Activated T-helper 1 cell treated with anti-CD3 and anti-CD28 coated beads, Interleukin-12 subunit alpha, Interleukin-12 subunit beta, Interleukin-2, Interleukin-4 antibody, amounts not matched to agents 30 ng/mL and 10 ng/mL and 1 ng/mL, durations not matched to agents 14 hours and 24 hours and 36 hours (primary cell): ENCODE data around the gene TMEM217. TPM values are rescaled to one million over a fixed set of nuclear protein-coding genes. Genes with fewer than 3 reads are reported as not detected.

Source experiments
- DNase-seq: peaks from one replicate; pipeline ENCODE4 v3.0.0; 2021; ENCODE audit warnings: low spot score
- H3K27ac Mint-ChIP-seq: one replicate; pipeline ENCODE4 v1.8.0; 2021; ENCODE audit warnings: mild to moderate bottlenecking, mixed read lengths
- H3K27me3 Mint-ChIP-seq: one replicate; pipeline ENCODE4 v1.8.0; 2022; ENCODE audit warnings: mild to moderate bottlenecking, moderate library complexity, mixed read lengths; ENCODE audit not compliant: insufficient read depth
- H3K36me3 Mint-ChIP-seq: one replicate; pipeline ENCODE4 v1.8.0; 2021; ENCODE audit warnings: low read depth, mixed read lengths
- H3K4me1 Mint-ChIP-seq: one replicate; pipeline ENCODE4 v1.8.0; 2021; ENCODE audit warnings: low read depth, mixed read lengths
- H3K4me3 Mint-ChIP-seq: one replicate; pipeline ENCODE4 v1.8.0; 2021; ENCODE audit warnings: mild to moderate bottlenecking, moderate library complexity, mixed read lengths
- H3K9me3 Mint-ChIP-seq: one replicate; pipeline ENCODE4 v1.8.0; 2021; ENCODE audit warnings: mixed read lengths
- intact Hi-C: fragments of 100-400 bp; cut with micrococcal nuclease; formaldehyde crosslinking; loops from one replicate; pipeline ENCODE4 v1.15.1; 2024
- total RNA-seq: library from RNA; stranded (reverse); gene quantifications from 2 replicates; pipeline ENCODE4 v1.2.3, GENCODE V29; 2022

Gene TMEM217
- total RNA-seq, 1 donor from 2014 or later, result 9.9 TPM

GRCh38 chr6:37256692-37257319 is 1.1 kb downstream of the TMEM217 start:
- intact Hi-C loops, result loop anchor here (2.0 kb wide), 1 partner anchor 16 kb away; no protein-coding TSS in a partner anchor
- Mint-ChIP-seq H3K9me3 (no peaks in the 10 kb centered on the region), H3K27me3 (no peaks in the 10 kb centered on the region), H3K36me3 (peaks cover 26% of the 10 kb centered on the region), H3K4me3 (peak overlapping the region; percentile 97), H3K4me1 (peaks cover 71% of the 10 kb centered on the region), H3K27ac (no peak overlapping the region)
- no peak for DNase-seq

- DNase-seq, result no peak
- Mint-ChIP-seq H3K9me3 (no peaks in the 10 kb centered on the region), H3K27me3 (no peaks in the 10 kb centered on the region), H3K36me3 (peaks cover 31% of the 10 kb centered on the region), H3K4me1 (peaks cover 68% of the 10 kb centered on the region), H3K27ac (no peak overlapping the region), H3K4me3 (no peak overlapping the region)
- intact Hi-C loops, result no loop called here
Measured at GRCh38 chr6:37254881-37255280, 3.1 kb downstream of the TMEM217 start.

GRCh38 chr6:37253486-37254007 is 4.4 kb downstream of the TMEM217 start:
- Mint-ChIP-seq H3K27me3 (no peaks in the 10 kb centered on the region), H3K4me1 (peaks cover 55% of the 10 kb centered on the region), H3K36me3 (peaks cover 35% of the 10 kb centered on the region), H3K4me3 (no peak overlapping the region), H3K9me3 (no peaks in the 10 kb centered on the region), H3K27ac (no peak overlapping the region)
- DNase-seq, result no peak
- intact Hi-C loops, result no loop called here

- H3K27ac Mint-ChIP-seq, result no peak overlapping the region
- no peak overlapping the region for H3K4me3 Mint-ChIP-seq
- H3K9me3 Mint-ChIP-seq, result no peaks in the 10 kb centered on the region
- H3K4me1 Mint-ChIP-seq, result peaks cover 39% of the 10 kb centered on the region
- H3K36me3 Mint-ChIP-seq, result peaks cover 37% of the 10 kb centered on the region
- intact Hi-C loops, result no loop called here
- peaks cover 1% of the 10 kb centered on the region for H3K27me3 Mint-ChIP-seq
- no peak for DNase-seq
Measured at GRCh38 chr6:37251211-37251780, 6.6 kb downstream of the TMEM217 start.

GRCh38 chr6:37244430-37245310 is 13.3 kb downstream of the TMEM217 start:
- Mint-ChIP-seq H3K4me1 (peaks cover 44% of the 10 kb centered on the region), H3K9me3 (no peaks in the 10 kb centered on the region), H3K4me3 (no peak overlapping the region), H3K27me3 (peaks cover 1% of the 10 kb centered on the region), H3K36me3 (peaks cover 15% of the 10 kb centered on the region), H3K27ac (peak overlapping the region; percentile 7)
- DNase-seq, result no peak
- intact Hi-C loops, result no loop called here

- H3K27me3 Mint-ChIP-seq, result peaks cover 1% of the 10 kb centered on the region
- no peaks in the 10 kb centered on the region for H3K9me3 Mint-ChIP-seq
- peaks cover 11% of the 10 kb centered on the region for H3K36me3 Mint-ChIP-seq
- no peak overlapping the region for H3K27ac Mint-ChIP-seq
- no peak overlapping the region for H3K4me3 Mint-ChIP-seq
- H3K4me1 Mint-ChIP-seq, result peaks cover 47% of the 10 kb centered on the region
- intact Hi-C loops, result no loop called here
- no peak for DNase-seq
Measured at GRCh38 chr6:37243816-37244370, 14.1 kb downstream of the TMEM217 start.

GRCh38 chr6:37243131-37243815 is 14.7 kb downstream of the TMEM217 start:
- intact Hi-C loops, result no loop called here

GRCh38 chr6:37242429-37243052 is 15.4 kb downstream of the TMEM217 start:
- no peak for DNase-seq
- H3K36me3 Mint-ChIP-seq, result peaks cover 9% of the 10 kb centered on the region
- no peak overlapping the region for H3K27ac Mint-ChIP-seq
- H3K9me3 Mint-ChIP-seq, result no peaks in the 10 kb centered on the region
- H3K4me1 Mint-ChIP-seq, result peaks cover 58% of the 10 kb centered on the region
- intact Hi-C loops, result no loop called here
- peaks cover 1% of the 10 kb centered on the region for H3K27me3 Mint-ChIP-seq
- no peak overlapping the region for H3K4me3 Mint-ChIP-seq

More at GRCh38 chr6:37243131-37243815, 14.7 kb downstream of the TMEM217 start:
- peaks cover 10% of the 10 kb centered on the region for H3K36me3 Mint-ChIP-seq
- no peaks in the 10 kb centered on the region for H3K9me3 Mint-ChIP-seq
- no peak for DNase-seq
- H3K27me3 Mint-ChIP-seq, result peaks cover 1% of the 10 kb centered on the region
- no peak overlapping the region for H3K27ac Mint-ChIP-seq
- H3K4me3 Mint-ChIP-seq, result no peak overlapping the region
- H3K4me1 Mint-ChIP-seq, result peaks cover 52% of the 10 kb centered on the region

- intact Hi-C loops, result no loop called here
- Mint-ChIP-seq H3K27ac (peak overlapping the region; percentile 4), H3K36me3 (peaks cover 11% of the 10 kb centered on the region), H3K9me3 (no peaks in the 10 kb centered on the region), H3K27me3 (no peaks in the 10 kb centered on the region), H3K4me1 (peaks cover 65% of the 10 kb centered on the region), H3K4me3 (no peak overlapping the region)
- DNase-seq, result no peak
Measured at GRCh38 chr6:37241775-37242428, 16.0 kb downstream of the TMEM217 start.

- H3K4me1 Mint-ChIP-seq, result peaks cover 68% of the 10 kb centered on the region
- no peak overlapping the region for H3K4me3 Mint-ChIP-seq
- no peak overlapping the region for H3K27ac Mint-ChIP-seq
- intact Hi-C loops, result no loop called here
- no peak for DNase-seq
- H3K27me3 Mint-ChIP-seq, result no peaks in the 10 kb centered on the region
- no peaks in the 10 kb centered on the region for H3K9me3 Mint-ChIP-seq
- H3K36me3 Mint-ChIP-seq, result peaks cover 13% of the 10 kb centered on the region
Measured at GRCh38 chr6:37241131-37241530, 16.8 kb downstream of the TMEM217 start.

- H3K36me3 Mint-ChIP-seq, result peaks cover 10% of the 10 kb centered on the region
- DNase-seq, result peak; percentile 49
- H3K27me3 Mint-ChIP-seq, result no peaks in the 10 kb centered on the region
- peak overlapping the region; percentile 38 for H3K4me3 Mint-ChIP-seq
- H3K27ac Mint-ChIP-seq, result peak overlapping the region; percentile 90
- H3K9me3 Mint-ChIP-seq, result no peaks in the 10 kb centered on the region
- intact Hi-C loops, result loop anchor here (1.0 kb wide), 6 partner anchors 11 to 190 kb away; no protein-coding TSS in a partner anchor
- peaks cover 64% of the 10 kb centered on the region for H3K4me1 Mint-ChIP-seq
Measured at GRCh38 chr6:37239950-37240713, 17.8 kb downstream of the TMEM217 start.
